ENCODE results near the gene ENAH.

Gene ENAH

GRCh38 chr1:225468270-225469020 lies 184.5 kb downstream of the ENAH start:
- no peak for DNase-seq

- peak; percentile 32 to 70 (median 50) for DNase-seq
Observed at GRCh38 chr1:225467193-225468020, 185.5 kb downstream of the ENAH start.

GRCh38 chr1:225466848-225467192 lies 186.1 kb downstream of the ENAH start:
- DNase-seq, result no peak

GRCh38 chr1:225465793-225466517 lies 187.0 kb downstream of the ENAH start:
- DNase-seq, result no peak

- no peak for DNase-seq
Observed at GRCh38 chr1:225464851-225465792, 187.8 kb downstream of the ENAH start.

- DNase-seq, result no peak
Observed at GRCh38 chr1:225462714-225463574, 190.0 kb downstream of the ENAH start.

GRCh38 chr1:225462429-225462713 lies 190.6 kb downstream of the ENAH start:
- DNase-seq, result no peak

- no peak for DNase-seq
Observed at GRCh38 chr1:225461533-225462428, 191.1 kb downstream of the ENAH start.

GRCh38 chr1:225460737-225461532 lies 192.0 kb downstream of the ENAH start:
- peak in 2 of 4 experiments; percentile 14 to 30 for DNase-seq

GRCh38 chr1:225460021-225460736 lies 192.7 kb downstream of the ENAH start:
- no peak for DNase-seq

- DNase-seq, result no peak
Observed at GRCh38 chr1:225458222-225458631, 194.7 kb downstream of the ENAH start.

GRCh38 chr1:225454733-225455132 lies 198.2 kb downstream of the ENAH start:
- DNase-seq, result peak in 3 of 4 experiments; percentile 17 to 33 (median 24)

- DNase-seq, result no peak
Observed at GRCh38 chr1:225453797-225454648, 198.9 kb downstream of the ENAH start.

GRCh38 chr1:225451840-225452515 lies 200.9 kb downstream of the ENAH start:
- DNase-seq, result no peak

- DNase-seq, result no peak
Observed at GRCh38 chr1:225451340-225451739, 201.6 kb downstream of the ENAH start.

- peak in 1 of 4 experiments; percentile 9 for DNase-seq
Observed at GRCh38 chr1:225450491-225451191, 202.3 kb downstream of the ENAH start.

- no peak for DNase-seq
Observed at GRCh38 chr1:225449774-225450173, 203.1 kb downstream of the ENAH start.
